Kidney tubule cell (primary cell): ENCODE results near the gene ZKSCAN5.
A peak's percentile ranks its signal among the peaks of the same experiment; 100 is the strongest.
"Not testable (repeated sequence)": the region's sequence is repeated elsewhere in the genome, so short reads cannot be mapped to it uniquely, and the experiment has no call there.

Source experiments
- DNase-seq: peaks from one replicate; pipeline ENCODE4 v3.0.0-alpha.2; 2018; ENCODE audit warnings: low spot score

Gene ZKSCAN5

DNA sequence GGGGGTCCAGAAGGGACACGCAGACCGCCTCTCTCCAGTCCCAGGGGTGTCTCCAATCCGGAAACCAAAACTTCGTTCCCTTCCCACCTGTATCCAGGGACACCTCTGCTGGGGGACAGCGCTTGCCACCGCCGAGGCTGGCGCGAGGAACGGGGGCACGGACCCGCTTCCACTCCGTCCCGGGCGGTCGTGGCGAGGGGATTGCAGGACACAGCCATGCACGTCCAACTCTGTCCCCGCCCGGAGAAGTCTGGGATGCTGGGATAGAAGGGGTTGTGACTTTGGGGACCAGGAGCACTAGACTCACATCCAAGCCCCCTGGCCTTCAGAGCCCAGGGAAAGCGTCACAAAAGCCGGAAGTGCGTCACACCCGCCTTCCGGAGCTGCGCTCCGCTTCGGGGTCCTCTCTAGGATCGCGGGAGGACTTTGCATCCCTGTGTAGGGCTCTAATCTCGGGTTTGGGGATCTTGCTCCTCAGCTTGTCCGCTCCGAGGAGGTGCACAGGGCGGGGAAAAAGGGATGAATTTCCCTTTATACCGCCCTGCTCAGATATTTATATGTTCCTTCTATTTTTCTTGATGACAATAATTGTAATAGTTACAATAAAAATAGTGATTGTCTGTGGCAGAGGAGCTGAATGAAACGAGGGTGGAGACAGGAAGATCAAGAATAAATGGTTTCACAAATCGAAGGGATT lies 47.5 kb downstream of the ZKSCAN5 start, which contains the start of gene FAM200A:
TSS of gene FAM200A (minus strand) at position 348 of the 697 bp plus-strand sequence. CDS start 3,707 bp downstream, outside the sequence.
- peak; percentile 88 for DNase-seq

GRCh38 chr7:99553039-99553438 lies 48.6 kb downstream of the ZKSCAN5 start:
- DNase-seq = no peak

GRCh38 chr7:99554939-99555338 lies 50.5 kb downstream of the ZKSCAN5 start:
- DNase-seq = no peak

DNA sequence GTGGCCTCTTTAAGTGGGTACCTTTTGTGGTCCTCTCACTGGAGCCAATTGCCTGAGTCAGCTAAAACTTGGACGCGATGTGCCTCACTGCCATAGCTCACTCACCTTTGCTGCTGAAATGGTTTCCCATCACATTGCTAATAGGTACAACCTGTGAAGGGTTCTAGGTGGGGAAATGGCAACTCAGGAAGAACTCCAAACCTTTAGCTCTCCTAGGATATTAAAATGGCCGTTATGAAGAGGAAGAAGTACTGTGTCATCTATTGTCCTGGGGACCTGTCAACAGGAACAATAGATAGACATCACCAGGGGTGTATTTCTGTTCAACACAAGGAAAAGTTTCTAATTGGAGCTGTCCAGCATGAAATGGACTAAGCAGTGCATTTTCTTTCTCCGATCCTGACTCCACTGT lies 52.7 kb downstream of the ZKSCAN5 start:
- DNase-seq = peak; percentile 14

- DNase-seq = no peak
Observed at GRCh38 chr7:99557940-99558305, 53.5 kb downstream of the ZKSCAN5 start.

- peak; percentile 89 for DNase-seq
Observed at GRCh38 chr7:99558306-99559174, 54.1 kb downstream of the ZKSCAN5 start, which contains the start of gene ZNF655. ZNF655 (plus strand) TSS chr7:99558642; CDS start chr7:99560560, 1,918 bp downstream.

DNA sequence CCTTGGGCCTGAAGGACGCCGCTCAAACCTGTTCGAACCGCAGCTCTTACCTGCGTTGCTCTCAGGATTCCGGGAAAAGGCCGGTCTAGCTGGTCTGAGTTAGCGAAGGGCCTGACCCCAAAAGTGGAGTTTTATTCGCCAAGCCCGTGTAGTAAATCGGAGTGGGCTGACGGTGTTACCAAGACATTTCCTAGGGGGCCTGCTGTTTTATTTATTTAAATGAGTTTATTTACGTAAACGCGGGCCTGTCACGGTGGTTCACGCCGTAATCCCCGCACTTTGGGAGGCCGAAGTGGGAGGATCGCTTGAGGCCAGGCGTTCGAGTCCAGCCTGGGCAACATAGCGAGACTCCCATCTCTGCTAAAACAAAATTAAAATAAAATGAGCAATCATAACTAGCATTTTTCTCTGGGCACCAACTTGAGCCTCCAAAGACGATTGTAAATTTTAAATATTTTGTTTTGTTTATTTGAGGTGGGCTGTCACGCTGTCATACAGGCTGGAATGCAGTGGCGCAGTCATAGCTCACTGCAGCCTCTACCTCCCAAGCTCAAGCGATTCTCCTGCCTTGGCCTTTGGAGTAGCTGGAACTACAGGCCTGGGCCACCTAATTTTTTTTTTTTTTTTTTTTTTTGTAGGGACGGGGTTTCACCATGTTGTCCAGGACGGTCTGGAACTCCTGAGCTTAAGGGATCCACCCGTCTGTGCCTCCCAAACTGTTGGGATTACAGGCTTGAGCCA lies 54.9 kb downstream of the ZKSCAN5 start:
- peak; percentile 35 for DNase-seq

DNA sequence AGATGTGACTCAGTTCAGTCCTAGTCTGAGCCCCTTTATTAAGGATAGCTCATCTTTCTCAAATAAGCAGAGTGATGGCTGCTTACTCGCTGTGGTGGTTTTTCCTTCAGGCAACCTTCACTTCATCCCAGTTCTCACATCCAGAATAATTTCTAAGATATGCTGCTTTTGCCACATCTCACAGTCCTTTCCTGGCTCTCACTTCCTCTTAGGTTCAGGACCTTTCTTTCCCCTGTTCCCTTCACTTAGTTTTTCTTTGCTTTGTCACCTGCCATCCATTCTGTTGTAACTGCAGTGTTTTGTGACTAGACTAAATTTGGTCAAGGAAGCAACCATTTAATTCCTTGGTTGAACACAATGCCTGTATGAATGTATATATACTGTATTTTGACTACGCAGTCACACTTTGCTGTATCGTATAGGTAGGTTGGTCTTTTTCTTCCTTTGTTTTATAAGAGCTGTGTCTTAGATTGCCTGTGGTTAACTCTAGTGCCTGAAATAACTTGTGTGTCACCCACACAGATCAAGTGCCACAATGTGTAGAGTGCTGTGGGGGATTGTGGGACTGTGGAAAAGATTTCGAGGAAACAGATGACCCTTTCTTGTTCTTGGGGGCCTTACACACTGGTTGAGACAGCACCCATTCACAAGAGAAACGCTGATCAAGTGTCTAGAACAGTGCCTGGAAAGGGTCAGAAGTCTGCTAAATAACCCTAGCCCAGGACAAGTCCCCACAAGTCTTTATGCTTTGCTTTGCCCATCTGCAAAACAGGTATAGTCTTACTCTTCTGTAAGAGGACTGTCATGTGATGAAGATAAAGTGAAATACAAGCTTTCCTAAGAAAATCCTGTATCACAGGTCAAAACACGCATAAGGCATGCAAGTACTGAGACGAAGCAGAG lies 56.6 kb downstream of the ZKSCAN5 start:
- no peak for DNase-seq

- no peak for DNase-seq
Observed at GRCh38 chr7:99561737-99562051, 57.2 kb downstream of the ZKSCAN5 start.

DNA sequence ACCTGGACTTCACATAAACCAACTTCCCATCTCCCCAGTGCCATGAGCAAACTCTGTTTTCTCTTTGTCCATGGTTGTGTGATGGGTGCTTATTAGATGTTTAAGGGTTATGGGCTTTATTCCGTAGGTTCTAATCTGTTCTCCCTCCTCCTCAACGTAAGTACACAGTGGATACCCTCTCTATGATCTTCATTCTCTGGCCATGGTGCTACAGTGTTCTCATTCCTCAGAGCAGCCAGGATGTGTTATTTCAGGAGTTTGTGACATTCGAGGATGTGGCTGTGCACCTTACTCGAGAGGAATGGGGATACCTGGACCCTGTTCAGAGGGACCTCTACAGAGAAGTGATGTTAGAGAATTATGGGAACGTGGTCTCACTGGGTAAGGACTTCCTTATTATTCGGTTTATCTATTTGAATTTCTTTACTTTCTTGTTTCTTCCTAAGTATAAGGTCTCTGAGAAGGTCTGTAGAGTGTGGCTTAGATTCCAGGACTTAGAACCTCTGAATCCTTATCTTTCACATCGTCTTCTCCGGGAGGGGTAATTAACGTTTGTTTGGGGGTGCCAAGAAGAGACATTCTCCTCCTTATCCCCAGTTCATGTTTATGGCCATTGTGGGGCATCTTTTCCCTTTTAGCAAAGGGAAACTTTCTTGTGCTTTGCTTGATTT lies 57.8 kb downstream of the ZKSCAN5 start:
- no peak for DNase-seq

GRCh38 chr7:99562832-99563231 lies 58.4 kb downstream of the ZKSCAN5 start:
- DNase-seq = peak; percentile 98

DNA sequence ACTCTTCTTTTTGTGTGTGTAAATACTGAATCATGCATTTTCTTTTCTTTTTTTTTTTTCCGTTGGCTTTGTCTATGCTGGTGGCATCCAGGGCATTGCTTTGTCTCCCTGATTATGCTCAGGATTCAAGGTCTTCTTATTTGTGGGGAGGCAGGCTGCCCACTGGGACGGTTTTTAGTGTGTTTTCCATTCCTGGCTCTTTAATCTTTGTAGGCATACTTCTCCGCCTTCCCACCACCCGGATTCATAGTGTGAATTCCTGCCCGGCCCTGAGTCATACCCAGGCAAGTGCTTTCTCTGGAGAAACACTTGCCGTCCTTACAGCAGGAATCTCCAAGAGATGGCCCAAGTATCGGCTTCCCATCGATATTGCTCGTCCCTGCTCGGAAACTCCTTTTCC lies 59.2 kb downstream of the ZKSCAN5 start:
- peak; percentile 30 for DNase-seq

- DNase-seq = not testable (repeated sequence)
Observed at GRCh38 chr7:99568770-99569169, 64.3 kb downstream of the ZKSCAN5 start.

- no peak for DNase-seq
Observed at GRCh38 chr7:99571768-99572167, 67.3 kb downstream of the ZKSCAN5 start.

- DNase-seq = no peak
Observed at GRCh38 chr7:99573257-99573656, 68.8 kb downstream of the ZKSCAN5 start.

DNA sequence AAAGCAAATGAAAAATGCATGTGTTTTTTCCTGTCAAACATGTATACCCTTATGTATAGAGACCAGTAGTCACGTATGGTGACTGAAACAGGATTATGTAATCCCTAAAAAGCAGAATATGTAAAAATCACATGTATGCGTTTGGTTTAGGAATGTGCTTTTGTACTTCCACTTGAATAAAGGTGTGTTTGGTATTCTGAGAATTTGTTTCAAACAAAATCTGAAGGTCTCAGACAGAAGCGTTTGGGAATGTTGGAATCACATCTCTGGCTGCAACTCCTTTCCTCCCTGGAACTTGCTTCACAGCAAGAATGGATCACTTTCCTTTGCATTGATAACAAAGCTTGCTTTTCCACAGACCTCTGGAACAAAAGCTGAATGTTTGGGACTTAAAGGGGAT lies 71.8 kb downstream of the ZKSCAN5 start:
- no peak for DNase-seq

GRCh38 chr7:99579281-99579955 lies 75.0 kb downstream of the ZKSCAN5 start:
- DNase-seq = no peak

- peak; percentile 24 for DNase-seq
Observed at GRCh38 chr7:99579956-99580777, 75.7 kb downstream of the ZKSCAN5 start.

GRCh38 chr7:99580778-99581332 lies 76.4 kb downstream of the ZKSCAN5 start:
- not testable (repeated sequence) for DNase-seq
